Astrocyte (in vitro differentiated cells and primary cell): ENCODE data around the gene SERPINA5. TPM values are rescaled to one million over a fixed set of nuclear protein-coding genes. Genes with fewer than 3 reads are reported as not detected.

Source experiments
- DNase-seq: peaks from one replicate; pipeline ENCODE4 v3.0.0-alpha.2; 2010; ENCODE audit warnings: low read depth
- FAIRE-seq: peaks from 2 replicates; lab custom pipeline; 2011; peaks lifted over from hg19 to GRCh38; lab: Jason Lieb, UNC
- H2AFZ ChIP-seq: 2 replicates; pipeline ENCODE4 v1.6.0; 2012; ENCODE audit warnings: low read depth, low read length, inconsistent platforms
- H3K27ac ChIP-seq: 2 replicates; pipeline ENCODE4 v1.5.1; 2011; ENCODE audit warnings: low read depth, low read length, inconsistent platforms
- H3K27me3 ChIP-seq: 2 replicates; pipeline ENCODE4 v1.6.0; 2011; ENCODE audit warnings: low read length, inconsistent platforms; ENCODE audit not compliant: insufficient read depth
- H3K36me3 ChIP-seq: 2 replicates; pipeline ENCODE4 v1.5.1; 2011; ENCODE audit warnings: low read length, inconsistent platforms; ENCODE audit not compliant: insufficient read depth
- H3K4me1 ChIP-seq: 2 replicates; pipeline ENCODE4 v1.5.1; 2011; ENCODE audit warnings: low read length, inconsistent platforms; ENCODE audit not compliant: insufficient read depth
- H3K4me2 ChIP-seq: 2 replicates; pipeline ENCODE4 v1.6.0; 2012; ENCODE audit warnings: low read length, inconsistent platforms
- H3K4me3 ChIP-seq: 2 replicates; pipeline ENCODE4 v1.5.1; 2011; ENCODE audit warnings: low read depth, mild to moderate bottlenecking, low read length, inconsistent platforms; ENCODE audit not compliant: insufficient read depth
- H3K79me2 ChIP-seq: 2 replicates; pipeline ENCODE4 v1.6.0; 2012; ENCODE audit warnings: mild to moderate bottlenecking, low read length, inconsistent platforms; ENCODE audit not compliant: insufficient read depth
- H3K9ac ChIP-seq: 2 replicates; pipeline ENCODE4 v1.6.0; 2012; ENCODE audit warnings: mild to moderate bottlenecking, low read length, inconsistent platforms
- H3K9me3 ChIP-seq: 2 replicates; pipeline ENCODE4 v1.5.1; 2012; ENCODE audit warnings: low read depth, mild to moderate bottlenecking, low read length, inconsistent platforms; ENCODE audit not compliant: insufficient read depth
- H4K20me1 ChIP-seq: 2 replicates; pipeline ENCODE4 v1.6.0; 2012; ENCODE audit warnings: low read length, inconsistent platforms; ENCODE audit not compliant: insufficient read depth
- H3K27ac Mint-ChIP-seq: one replicate; pipeline ENCODE4 v1.8.0; 2021; ENCODE audit warnings: mild to moderate bottlenecking, mixed read lengths; ENCODE audit not compliant: unreplicated experiment
- H3K27me3 Mint-ChIP-seq: one replicate; pipeline ENCODE4 v1.8.0; 2021; ENCODE audit warnings: low read depth, mixed read lengths; ENCODE audit not compliant: unreplicated experiment
- H3K36me3 Mint-ChIP-seq: one replicate; pipeline ENCODE4 v1.8.0; 2021; ENCODE audit warnings: low read depth, mixed read lengths; ENCODE audit not compliant: unreplicated experiment
- H3K4me1 Mint-ChIP-seq: one replicate; pipeline ENCODE4 v1.8.0; 2021; ENCODE audit warnings: low read depth, mixed read lengths; ENCODE audit not compliant: unreplicated experiment
- H3K4me3 Mint-ChIP-seq: one replicate; pipeline ENCODE4 v1.8.0; 2021; ENCODE audit warnings: mild to moderate bottlenecking, moderate library complexity, mixed read lengths; ENCODE audit not compliant: unreplicated experiment
- H3K9me3 Mint-ChIP-seq: one replicate; pipeline ENCODE4 v1.8.0; 2021; ENCODE audit warnings: mild to moderate bottlenecking, mixed read lengths; ENCODE audit not compliant: unreplicated experiment
- CTCF ChIP-seq: IDR thresholded peaks from 2 replicates; pipeline ENCODE4 v1.5.1; 2011; ENCODE audit warnings: low read depth, mild to moderate bottlenecking, inconsistent platforms, low read length, moderate library complexity; ENCODE audit not compliant: insufficient read depth
- EZH2 ChIP-seq: IDR thresholded peaks from 2 replicates; pipeline ENCODE4 v1.6.1; 2012; ENCODE audit warnings: mild to moderate bottlenecking, low read length, inconsistent platforms; ENCODE audit not compliant: insufficient read depth
- total RNA-seq: library from RNA; stranded (reverse); gene quantifications from 2 replicates; pipeline ENCODE4 v1.2.1, GENCODE V29; 2021

The SERPINA5 gene
- total RNA-seq, 1 donor from 2014 or later: 0.23 TPM

GRCh38 chr14:94558842-94559241 is 22.4 kb upstream of the SERPINA5 start:
- Mint-ChIP-seq H3K27me3 (peaks cover 7% of the 10 kb centered on the region), H3K36me3 (no peaks in the 10 kb centered on the region), H3K27ac (no peak overlapping the region), H3K4me1 (no peaks in the 10 kb centered on the region), H3K4me3 (no peak overlapping the region), H3K9me3 (peaks cover 4% of the 10 kb centered on the region)
- H3K27me3 ChIP-seq: no peaks in the 10 kb centered on the region
- no peaks in the 10 kb centered on the region for H3K79me2 ChIP-seq
- H3K9ac ChIP-seq: no peak overlapping the region
- no peak for DNase-seq
- no peak for FAIRE-seq
- H3K36me3 ChIP-seq: no peaks in the 10 kb centered on the region
- H3K4me1 ChIP-seq: no peaks in the 10 kb centered on the region
- no peaks in the 10 kb centered on the region for H3K9me3 ChIP-seq
- H3K27ac ChIP-seq: no peak overlapping the region
- no peak overlapping the region for H3K4me3 ChIP-seq
- no peak overlapping the region for H3K4me2 ChIP-seq
- TF ChIP-seq CTCF (no peak), EZH2 (no peak)
- H4K20me1 ChIP-seq: no peaks in the 10 kb centered on the region
- H2AFZ ChIP-seq: no peak overlapping the region

- H3K9me3 ChIP-seq: no peaks in the 10 kb centered on the region
- H3K36me3 Mint-ChIP-seq: no peaks in the 10 kb centered on the region
- no peak overlapping the region for H3K27ac Mint-ChIP-seq
- FAIRE-seq: no peak
- H3K4me1 ChIP-seq: no peaks in the 10 kb centered on the region
- no peak overlapping the region for H3K9ac ChIP-seq
- H3K27me3 ChIP-seq: no peaks in the 10 kb centered on the region
- no peak for TF ChIP-seq EZH2
- no peak for TF ChIP-seq CTCF
- peaks cover 10% of the 10 kb centered on the region for H3K27me3 Mint-ChIP-seq
- H4K20me1 ChIP-seq: no peaks in the 10 kb centered on the region
- no peak overlapping the region for H3K4me3 ChIP-seq
- DNase-seq: no peak
- H3K79me2 ChIP-seq: no peaks in the 10 kb centered on the region
- no peak overlapping the region for H3K4me2 ChIP-seq
- no peak overlapping the region for H2AFZ ChIP-seq
- H3K27ac ChIP-seq: no peak overlapping the region
- no peak overlapping the region for H3K4me3 Mint-ChIP-seq
- no peaks in the 10 kb centered on the region for H3K4me1 Mint-ChIP-seq
- no peaks in the 10 kb centered on the region for H3K36me3 ChIP-seq
- H3K9me3 Mint-ChIP-seq: peaks cover 4% of the 10 kb centered on the region
Observed at GRCh38 chr14:94559638-94560290, 21.5 kb upstream of the SERPINA5 start.

- Histone ChIP-seq H3K4me2 (no peak overlapping the region), H2AFZ (no peak overlapping the region), H3K4me3 (no peak overlapping the region), H3K9me3 (no peaks in the 10 kb centered on the region), H3K27ac (no peak overlapping the region), H3K36me3 (no peaks in the 10 kb centered on the region), H3K4me1 (no peaks in the 10 kb centered on the region), H3K27me3 (no peaks in the 10 kb centered on the region), H4K20me1 (no peaks in the 10 kb centered on the region), H3K79me2 (no peaks in the 10 kb centered on the region), H3K9ac (no peak overlapping the region)
- DNase-seq (no peak), FAIRE-seq (no peak)
- peaks cover 4% of the 10 kb centered on the region for H3K9me3 Mint-ChIP-seq
- no peak overlapping the region for H3K4me3 Mint-ChIP-seq
- no peak for TF ChIP-seq EZH2
- no peak for TF ChIP-seq CTCF
- H3K27ac Mint-ChIP-seq: no peak overlapping the region
- no peaks in the 10 kb centered on the region for H3K36me3 Mint-ChIP-seq
- peaks cover 13% of the 10 kb centered on the region for H3K27me3 Mint-ChIP-seq
- no peaks in the 10 kb centered on the region for H3K4me1 Mint-ChIP-seq
Observed at GRCh38 chr14:94560291-94560665, 20.9 kb upstream of the SERPINA5 start.
